Natural killer cell (primary cell): ENCODE data around the gene EIF4E1B. TPM values are rescaled to one million over a fixed set of nuclear protein-coding genes. Genes with fewer than 3 reads are reported as not detected.
A peak's percentile ranks its signal among the peaks of the same experiment; 100 is the strongest.

Experiments used
- ATAC-seq, 3 donors: fragments of 150-1000 bp in 2 of 3; fragments of 200-7000 bp in 1 of 3; cut with Tn5 transposase; 1 replicate in 1 of 3; 2 replicates in 2 of 3; pipeline ENCODE4 v1.10.0; 2021; ENCODE audit warnings: mild to moderate bottlenecking in 2 of 3, moderate library complexity in 2 of 3
- DNase-seq, 2 donors: peaks; one replicate each; pipeline versions ENCODE4 v3.0.0 to v3.0.0-alpha.2; 2013 to 2021; ENCODE audit warnings: mixed read lengths in 1 of 2
- H3K27ac ChIP-seq: one replicate; pipeline ENCODE4 v1.5.1; 2013; ENCODE audit warnings: mild to moderate bottlenecking, low read length
- H3K27me3 ChIP-seq: one replicate; pipeline ENCODE4 v1.6.1; 2013; ENCODE audit warnings: low read length; ENCODE audit not compliant: control insufficient read depth, insufficient read depth
- H3K36me3 ChIP-seq: one replicate; pipeline ENCODE4 v1.6.1; 2013; ENCODE audit warnings: low read length; ENCODE audit not compliant: control insufficient read depth, insufficient read depth
- H3K4me1 ChIP-seq: one replicate; pipeline ENCODE4 v1.6.1; 2013; ENCODE audit warnings: low read length; ENCODE audit not compliant: control insufficient read depth, insufficient read depth
- H3K4me3 ChIP-seq: one replicate; pipeline ENCODE4 v1.5.1; 2013; ENCODE audit warnings: low read length
- H3K9me3 ChIP-seq: one replicate; pipeline ENCODE4 v1.6.1; 2013; ENCODE audit warnings: low read length; ENCODE audit not compliant: control insufficient read depth, insufficient read depth
- H3K27ac Mint-ChIP-seq, 2 donors: one replicate each; pipeline ENCODE4 v1.8.0; 2022; ENCODE audit warnings: mild to moderate bottlenecking in 2 of 2, mixed read lengths in 2 of 2, moderate library complexity in 1 of 2
- H3K27me3 Mint-ChIP-seq, 2 donors: one replicate each; pipeline ENCODE4 v1.8.0; 2022; ENCODE audit warnings: low read depth in 2 of 2, mixed read lengths in 2 of 2
- H3K36me3 Mint-ChIP-seq: one replicate; pipeline ENCODE4 v1.8.0; 2022; ENCODE audit warnings: mixed read lengths
- H3K4me1 Mint-ChIP-seq, 2 donors: one replicate each; pipeline ENCODE4 v1.8.0; 2022; ENCODE audit warnings: mixed read lengths in 2 of 2
- H3K4me3 Mint-ChIP-seq: one replicate; pipeline ENCODE4 v1.8.0; 2022; ENCODE audit warnings: mild to moderate bottlenecking, moderate library complexity, mixed read lengths
- H3K9me3 Mint-ChIP-seq, 2 donors: one replicate each; pipeline ENCODE4 v1.8.0; 2022; ENCODE audit warnings: mixed read lengths in 2 of 2
- WGBS: methylation state at CpG from one replicate; pipeline ENCODE4 v1.1.7; 2013; ENCODE audit warnings: missing lambda C conversion rate; ENCODE audit not compliant: insufficient coverage; 5-methylcytosine and 5-hydroxymethylcytosine counted together
- intact Hi-C: fragments of 100-400 bp; cut with micrococcal nuclease; formaldehyde crosslinking; loops from one replicate; pipeline ENCODE4 v1.14.2; 2022
- total RNA-seq, 4 donors: library from RNA; stranded (reverse); fragments of 120-200 nt in 1 of 4; gene quantifications; one replicate each; pipeline versions ENCODE4 v1.2.3 to v1.2.4, GENCODE V29; 2013 to 2022
- TF ChIP-seq, protein P1 (sequence below): fragments of 200-600 bp; IDR thresholded peaks from one replicate; pipeline ENCODE4 v1.8.0; 2022; ENCODE audit warnings: antibody characterized with exemption

Gene EIF4E1B
- total RNA-seq, 3 donors from 2014 or later (not counting 1 experiment from before 2014, with no cell fraction given), result not detected

- TF ChIP-seq, protein P1, sequence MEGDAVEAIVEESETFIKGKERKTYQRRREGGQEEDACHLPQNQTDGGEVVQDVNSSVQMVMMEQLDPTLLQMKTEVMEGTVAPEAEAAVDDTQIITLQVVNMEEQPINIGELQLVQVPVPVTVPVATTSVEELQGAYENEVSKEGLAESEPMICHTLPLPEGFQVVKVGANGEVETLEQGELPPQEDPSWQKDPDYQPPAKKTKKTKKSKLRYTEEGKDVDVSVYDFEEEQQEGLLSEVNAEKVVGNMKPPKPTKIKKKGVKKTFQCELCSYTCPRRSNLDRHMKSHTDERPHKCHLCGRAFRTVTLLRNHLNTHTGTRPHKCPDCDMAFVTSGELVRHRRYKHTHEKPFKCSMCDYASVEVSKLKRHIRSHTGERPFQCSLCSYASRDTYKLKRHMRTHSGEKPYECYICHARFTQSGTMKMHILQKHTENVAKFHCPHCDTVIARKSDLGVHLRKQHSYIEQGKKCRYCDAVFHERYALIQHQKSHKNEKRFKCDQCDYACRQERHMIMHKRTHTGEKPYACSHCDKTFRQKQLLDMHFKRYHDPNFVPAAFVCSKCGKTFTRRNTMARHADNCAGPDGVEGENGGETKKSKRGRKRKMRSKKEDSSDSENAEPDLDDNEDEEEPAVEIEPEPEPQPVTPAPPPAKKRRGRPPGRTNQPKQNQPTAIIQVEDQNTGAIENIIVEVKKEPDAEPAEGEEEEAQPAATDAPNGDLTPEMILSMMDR, result no peak
- Mint-ChIP-seq H3K4me3 (peak overlapping the region; percentile 83), H3K4me1 (peaks cover 33 to 64% of the 10 kb centered on the region in 2 donors), H3K27me3 (no peaks in the 10 kb centered on the region), H3K9me3 (no peaks in the 10 kb centered on the region), H3K36me3 (no peaks in the 10 kb centered on the region), H3K27ac (peak overlapping the region; percentile 72 to 84)
- Histone ChIP-seq H3K4me1 (peaks cover 62% of the 10 kb centered on the region), H3K9me3 (no peaks in the 10 kb centered on the region), H3K27ac (peak overlapping the region; percentile 10), H3K36me3 (no peaks in the 10 kb centered on the region), H3K4me3 (peak overlapping the region; percentile 57), H3K27me3 (no peaks in the 10 kb centered on the region)
- DNase-seq, result peak in 1 of 2 donors; percentile 52
- no peak for ATAC-seq
- 33% methylated on average over 20 of the region's 20 CpGs for WGBS
- intact Hi-C loops, result no loop called here
These were observed 17.5 kb downstream of the EIF4E1B start for GRCh38 chr5:176647843-176648473.

GRCh38 chr5:176648474-176649194 lies 18.2 kb downstream of the EIF4E1B start:
- peaks cover 40 to 71% of the 10 kb centered on the region in 2 donors for H3K4me1 Mint-ChIP-seq
- no peaks in the 10 kb centered on the region for H3K9me3 Mint-ChIP-seq
- H3K27ac Mint-ChIP-seq, result peak overlapping the region; percentile 66 to 72
- TF ChIP-seq, protein P1, result no peak
- H3K27me3 Mint-ChIP-seq, result no peaks in the 10 kb centered on the region
- no peak overlapping the region for H3K4me3 ChIP-seq
- peak overlapping the region; percentile 83 for H3K4me3 Mint-ChIP-seq
- DNase-seq (peak; percentile 44 to 71), ATAC-seq (peak in 2 of 3 donors; percentile 18 to 37)
- peak overlapping the region; percentile 22 for H3K27ac ChIP-seq
- no peaks in the 10 kb centered on the region for H3K27me3 ChIP-seq
- H3K36me3 Mint-ChIP-seq, result no peaks in the 10 kb centered on the region
- no peaks in the 10 kb centered on the region for H3K36me3 ChIP-seq
- peaks cover 69% of the 10 kb centered on the region for H3K4me1 ChIP-seq
- whole genome bisulfite sequencing, result 38% methylated on average over 14 of the region's 15 CpGs
- no peaks in the 10 kb centered on the region for H3K9me3 ChIP-seq
- intact Hi-C loops, result no loop called here

- peaks cover 44 to 75% of the 10 kb centered on the region in 2 donors for H3K4me1 Mint-ChIP-seq
- intact Hi-C loops, result no loop called here
- no peaks in the 10 kb centered on the region for H3K36me3 Mint-ChIP-seq
- Histone ChIP-seq H3K27ac (no peak overlapping the region), H3K9me3 (no peaks in the 10 kb centered on the region), H3K27me3 (no peaks in the 10 kb centered on the region), H3K36me3 (no peaks in the 10 kb centered on the region), H3K4me1 (peaks cover 77% of the 10 kb centered on the region), H3K4me3 (no peak overlapping the region)
- TF ChIP-seq, protein P1, result no peak
- H3K9me3 Mint-ChIP-seq, result no peaks in the 10 kb centered on the region
- no peak for ATAC-seq
- WGBS, result 85% methylated on average over 8 of the region's 8 CpGs
- H3K4me3 Mint-ChIP-seq, result peak overlapping the region; percentile 32
- no peaks in the 10 kb centered on the region for H3K27me3 Mint-ChIP-seq
- peak overlapping the region in 1 of 2 donors; percentile 78 for H3K27ac Mint-ChIP-seq
- no peak for DNase-seq
These were observed 19.9 kb downstream of the EIF4E1B start for GRCh38 chr5:176650354-176650884.
